Suppressor macrophage treated with lipopolysaccharide for 1 hour (primary cell): ENCODE results near the gene LILRB3.
"Not testable (repeated sequence)": the region's sequence is repeated elsewhere in the genome, so short reads cannot be mapped to it uniquely, and the experiment has no call there.

ENCODE experiments used
- DNase-seq, 3 donors: peaks; one replicate each; pipeline ENCODE4 v3.0.0-alpha.2; 2020 to 2022

Gene LILRB3

DNA sequence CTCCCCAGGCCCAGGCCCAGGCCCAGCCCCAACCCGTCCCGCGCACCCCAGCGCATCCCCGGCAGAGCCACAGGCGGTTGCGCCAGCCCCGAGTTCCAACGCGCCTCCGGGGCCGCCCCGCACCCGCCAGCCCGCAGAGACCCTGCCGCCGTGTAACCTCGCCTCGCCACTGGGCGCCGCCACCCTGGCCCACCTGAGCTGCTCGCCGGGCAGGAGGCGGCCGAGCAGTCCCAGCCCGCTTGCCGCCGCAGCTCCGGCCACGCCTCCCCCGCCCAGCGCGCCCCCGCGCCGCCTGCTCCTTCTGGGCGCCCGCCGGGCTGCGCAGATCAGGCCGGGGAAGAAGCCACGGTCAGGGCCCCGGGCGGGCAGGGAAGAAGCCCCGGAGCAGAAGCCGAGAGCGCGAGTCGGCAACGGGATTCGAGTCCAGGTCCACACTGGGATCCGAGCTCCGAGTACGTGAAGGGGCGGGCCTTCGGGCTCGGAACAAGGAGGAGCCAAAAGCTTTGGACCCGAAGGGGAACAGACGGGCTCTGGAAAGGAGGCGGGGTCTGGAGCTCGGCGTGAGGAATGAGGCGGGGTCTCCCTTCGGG is 33.6 kb downstream of the LILRB3 start, which contains the start of gene MBOAT7:
Gene MBOAT7 (minus strand): TSS at position 436 of the 590 bp plus-strand sequence. CDS start 1,072 bp downstream, outside the sequence.
- DNase-seq: no peak

GRCh38 chr19:54188215-54188871 is 34.5 kb downstream of the LILRB3 start:
- DNase-seq: peak in 2 of 3 donors; percentile 46 to 48

DNA sequence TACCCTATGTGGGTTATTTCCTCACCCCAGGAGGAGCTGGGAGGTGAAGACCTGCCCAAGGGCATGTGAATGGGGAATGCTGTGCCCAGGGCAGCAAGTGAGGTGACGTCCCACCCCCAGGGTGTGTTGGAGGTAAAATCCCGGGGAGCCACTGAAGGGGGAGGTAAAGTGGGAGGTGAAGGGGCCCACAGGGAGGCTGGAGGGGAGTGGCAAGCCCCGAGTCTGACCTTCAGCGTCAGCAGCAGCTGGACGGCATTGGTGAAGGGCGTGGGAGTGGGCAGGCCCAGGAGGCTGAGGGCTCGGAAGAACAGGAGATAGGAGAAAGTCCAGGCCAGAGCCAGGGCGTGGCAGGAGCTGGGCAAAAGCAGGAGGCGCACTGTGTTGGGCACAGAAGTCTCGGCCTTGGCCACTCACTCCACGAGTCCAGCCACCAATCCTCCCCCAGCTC is 35.8 kb downstream of the LILRB3 start:
- no peak for DNase-seq

- DNase-seq: no peak
Observed at GRCh38 chr19:54186351-54186750, 36.5 kb downstream of the LILRB3 start.

- DNase-seq: no peak
Observed at GRCh38 chr19:54183431-54183830, 39.4 kb downstream of the LILRB3 start.

DNA sequence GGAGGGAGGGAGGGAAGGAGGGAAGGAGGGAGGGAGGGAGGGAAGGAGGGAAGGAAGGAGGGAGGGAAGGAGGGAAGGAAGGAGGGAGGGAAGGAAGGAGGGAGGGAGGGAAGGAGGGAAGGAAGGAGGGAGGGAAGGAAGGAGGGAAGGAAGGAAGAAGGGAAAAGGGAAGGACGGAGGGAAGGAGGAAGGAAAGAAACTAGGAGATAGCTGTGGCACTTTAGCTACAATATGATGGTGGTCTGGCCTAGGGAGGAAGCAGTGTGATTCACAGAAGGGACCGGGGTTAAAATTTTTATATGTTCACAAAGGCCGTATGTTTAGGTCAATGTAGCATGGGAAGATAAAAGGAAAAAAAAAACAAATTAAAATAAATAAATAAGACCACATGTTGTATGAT is 40.9 kb downstream of the LILRB3 start:
- DNase-seq: not testable (repeated sequence)

- no peak for DNase-seq
Observed at GRCh38 chr19:54180691-54181091, 42.1 kb downstream of the LILRB3 start.

DNA sequence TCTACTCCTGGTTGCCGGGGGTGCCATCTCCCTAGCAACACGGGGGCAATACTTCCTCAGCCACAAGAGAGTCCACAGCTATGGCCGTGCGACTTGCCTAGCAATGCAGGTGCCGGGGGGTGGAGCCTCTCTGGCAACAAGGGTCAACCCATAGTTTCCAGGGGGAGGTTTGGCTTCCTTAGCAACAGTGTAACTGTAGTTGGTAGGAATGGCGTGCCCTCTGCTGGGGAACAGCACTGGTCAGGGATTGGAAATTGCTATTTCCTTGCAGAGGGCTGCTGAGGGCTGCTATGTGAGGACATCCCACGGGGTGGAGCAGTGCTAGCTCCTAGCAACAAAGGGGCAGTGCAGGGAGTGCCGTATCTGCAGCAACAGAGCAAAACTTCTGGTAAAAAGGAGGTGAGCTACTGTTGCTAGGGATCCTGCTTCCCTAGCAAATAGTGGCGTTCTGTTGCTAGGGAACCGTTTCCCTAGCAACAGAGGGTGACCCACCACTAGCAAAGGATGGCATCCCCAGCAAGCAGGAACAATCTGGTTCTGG is 42.8 kb downstream of the LILRB3 start:
- peak in 1 of 3 donors; percentile 31 for DNase-seq

DNA sequence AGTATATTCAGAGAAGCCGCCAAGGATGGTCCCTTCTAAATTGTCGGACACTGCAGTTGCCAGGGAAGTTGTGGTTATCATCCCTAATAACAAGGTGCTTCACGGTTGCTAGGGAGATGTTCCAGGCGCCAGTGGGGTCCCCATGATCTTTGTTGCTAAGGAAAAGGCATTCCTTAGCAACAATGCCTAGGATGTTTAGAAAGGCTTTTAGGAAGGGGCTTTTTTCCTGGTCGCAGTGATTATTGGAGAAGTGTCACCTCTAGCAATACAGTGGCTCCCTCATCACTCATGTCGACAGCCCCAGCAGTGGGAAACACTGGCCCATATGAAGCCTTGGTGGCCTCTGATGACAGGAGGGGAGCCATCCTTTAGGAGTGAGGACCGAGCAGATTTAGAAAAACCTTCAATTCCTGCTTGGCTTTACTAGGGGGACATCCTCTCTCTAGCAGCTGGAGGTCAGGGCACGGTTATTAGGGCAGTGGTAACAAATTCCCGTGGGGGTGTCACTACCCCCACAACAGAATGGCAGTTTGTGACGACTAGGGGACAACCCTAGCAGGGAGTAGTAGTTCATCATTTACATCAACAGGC is 43.5 kb downstream of the LILRB3 start:
- DNase-seq: no peak

DNA sequence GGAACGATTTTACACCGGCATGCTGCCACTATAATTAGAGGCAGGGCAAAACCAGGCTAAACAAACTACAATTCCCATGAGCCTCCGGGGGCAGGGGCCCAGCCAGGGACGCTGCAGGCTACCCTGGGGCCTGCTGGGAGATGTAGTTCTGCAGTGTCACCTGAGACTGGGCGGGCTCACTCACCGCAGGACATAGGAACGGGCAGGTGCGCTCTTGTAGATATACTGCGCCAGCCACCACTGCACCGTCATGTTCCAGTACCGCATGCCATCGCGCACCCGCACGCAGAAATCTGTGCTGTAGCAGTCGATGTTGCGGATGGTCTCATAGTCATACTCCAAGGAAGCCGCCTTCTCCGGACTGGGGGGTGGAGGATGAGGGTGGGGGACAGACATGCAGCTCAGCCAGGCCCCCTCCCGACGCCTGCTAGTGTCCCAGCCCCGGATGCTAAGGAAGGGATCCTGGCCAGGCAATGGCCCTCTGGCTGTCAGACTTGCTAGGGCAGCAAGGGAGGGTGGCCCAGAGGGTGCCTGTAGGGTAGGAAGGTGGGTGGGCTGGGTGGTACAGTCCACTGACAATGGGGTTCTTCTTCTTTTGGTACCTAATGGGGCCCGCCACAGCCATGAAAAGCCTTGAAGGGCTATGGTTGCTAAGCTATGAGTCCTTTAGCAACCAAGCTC is 44.1 kb downstream of the LILRB3 start:
- peak in 1 of 3 donors; percentile 56 for DNase-seq

DNA sequence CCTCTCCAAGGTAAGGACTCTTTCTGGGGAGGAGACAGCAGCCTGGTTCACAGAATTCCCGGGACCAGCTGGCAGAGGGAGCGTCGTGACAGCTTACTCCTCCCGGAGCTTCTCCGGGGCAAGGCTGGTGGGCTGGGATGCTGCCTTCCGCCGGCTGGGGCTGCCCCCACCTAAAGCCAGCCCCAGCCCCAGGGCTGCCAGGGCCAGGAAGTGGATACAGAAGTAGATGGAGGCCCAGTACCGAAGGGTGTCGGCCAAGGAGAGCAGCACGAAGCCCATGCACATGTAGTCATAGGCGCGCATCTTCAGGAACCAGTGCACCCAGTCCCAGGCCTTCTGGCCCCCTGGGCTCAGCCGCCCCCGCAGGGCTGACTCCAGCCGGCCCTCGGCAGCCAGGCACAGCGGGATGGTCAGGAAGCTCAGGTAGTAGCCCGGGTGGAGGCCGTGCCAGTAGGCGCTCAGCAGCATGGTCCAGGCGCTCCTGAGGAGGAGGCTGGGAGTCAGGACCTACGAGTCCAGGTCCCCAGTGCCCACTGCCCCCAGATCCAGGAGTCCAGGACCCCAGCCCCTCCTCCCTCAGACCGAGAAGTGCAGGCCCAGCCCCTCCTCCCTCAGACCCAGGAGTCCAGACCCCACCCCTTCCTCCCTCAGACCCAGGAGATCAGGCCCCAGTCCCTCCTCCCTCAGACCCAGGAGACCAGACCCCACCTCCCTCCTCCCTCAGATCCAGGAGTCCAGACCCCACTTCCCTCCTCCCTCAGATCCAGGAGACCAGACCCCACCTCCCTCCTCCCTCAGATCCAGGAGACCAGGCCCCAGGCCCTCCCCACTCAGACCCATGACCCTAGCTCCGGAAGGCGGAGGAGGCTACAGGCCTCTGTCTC is 48.6 kb downstream of the LILRB3 start:
- no peak for DNase-seq

- no peak for DNase-seq
Observed at GRCh38 chr19:54173359-54173699, 49.5 kb downstream of the LILRB3 start.

- DNase-seq: no peak
Observed at GRCh38 chr19:54172471-54173358, 50.1 kb downstream of the LILRB3 start, which contains the start of gene TMC4. TMC4 (minus strand) TSS chr19:54173160; CDS start chr19:54173117, 43 bp downstream.

DNA sequence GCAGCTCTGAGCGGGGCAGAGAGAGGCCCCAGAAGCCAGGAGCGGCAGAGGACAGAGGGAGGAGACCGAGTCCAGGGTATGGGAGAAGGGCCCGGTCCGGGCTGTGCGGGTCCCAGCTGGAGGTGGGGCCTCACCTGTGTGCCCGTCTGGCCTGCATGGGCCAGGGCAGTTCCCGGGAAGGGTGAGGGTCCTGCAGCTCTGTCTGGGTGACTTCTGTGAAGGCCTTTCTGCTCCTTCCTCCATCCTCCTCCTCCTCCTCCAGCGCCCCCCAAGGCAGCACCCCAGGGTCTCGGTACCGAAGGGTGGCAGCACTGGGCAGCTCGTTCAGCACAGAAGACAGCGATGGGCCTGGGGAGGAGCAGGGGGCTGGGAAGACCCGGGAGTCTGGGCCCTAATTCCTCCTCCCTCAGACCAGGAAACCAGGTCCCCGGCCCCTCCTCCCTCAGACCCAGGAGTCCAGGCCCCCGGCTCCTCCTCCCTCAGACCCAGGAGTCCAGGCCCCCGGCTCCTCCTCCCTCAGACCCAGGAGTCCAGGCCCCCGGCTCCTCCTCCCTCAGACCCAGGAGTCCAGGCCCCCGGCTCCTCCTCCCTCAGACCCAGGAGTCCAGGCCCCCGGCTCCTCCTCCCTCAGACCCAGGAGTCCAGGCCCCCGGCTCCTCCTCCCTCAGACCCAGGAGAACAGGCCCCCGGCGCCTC is 50.9 kb downstream of the LILRB3 start:
- not testable (repeated sequence) for DNase-seq

DNA sequence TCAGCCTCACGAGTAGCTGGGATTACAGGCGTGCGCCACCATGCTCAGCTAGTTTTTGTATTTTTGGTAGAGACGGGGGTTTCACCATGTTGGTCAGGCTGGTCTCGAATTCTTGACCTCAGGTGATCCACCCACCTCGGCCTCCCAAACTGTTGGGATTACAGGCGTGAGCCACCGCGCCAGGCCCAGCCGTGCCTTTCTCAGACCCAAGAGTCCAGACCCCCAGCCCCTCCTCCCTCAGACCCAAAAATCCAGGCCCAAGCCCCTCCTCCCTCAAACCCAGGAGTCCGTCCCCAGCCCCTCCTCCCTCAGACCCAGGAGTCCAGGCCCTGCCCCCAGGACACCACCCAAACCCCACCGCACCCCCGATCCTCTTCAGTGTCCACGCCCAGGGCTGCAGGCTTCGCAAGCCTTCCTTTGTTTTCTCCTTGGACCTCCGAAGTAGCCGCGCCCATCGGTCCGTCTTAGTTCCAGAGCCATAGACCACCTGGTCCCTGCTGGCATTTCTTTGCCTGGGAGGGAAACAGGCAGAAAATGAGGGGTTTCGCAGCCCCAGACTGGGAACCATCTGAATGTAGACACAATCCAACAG is 53.6 kb downstream of the LILRB3 start:
- no peak for DNase-seq

DNA sequence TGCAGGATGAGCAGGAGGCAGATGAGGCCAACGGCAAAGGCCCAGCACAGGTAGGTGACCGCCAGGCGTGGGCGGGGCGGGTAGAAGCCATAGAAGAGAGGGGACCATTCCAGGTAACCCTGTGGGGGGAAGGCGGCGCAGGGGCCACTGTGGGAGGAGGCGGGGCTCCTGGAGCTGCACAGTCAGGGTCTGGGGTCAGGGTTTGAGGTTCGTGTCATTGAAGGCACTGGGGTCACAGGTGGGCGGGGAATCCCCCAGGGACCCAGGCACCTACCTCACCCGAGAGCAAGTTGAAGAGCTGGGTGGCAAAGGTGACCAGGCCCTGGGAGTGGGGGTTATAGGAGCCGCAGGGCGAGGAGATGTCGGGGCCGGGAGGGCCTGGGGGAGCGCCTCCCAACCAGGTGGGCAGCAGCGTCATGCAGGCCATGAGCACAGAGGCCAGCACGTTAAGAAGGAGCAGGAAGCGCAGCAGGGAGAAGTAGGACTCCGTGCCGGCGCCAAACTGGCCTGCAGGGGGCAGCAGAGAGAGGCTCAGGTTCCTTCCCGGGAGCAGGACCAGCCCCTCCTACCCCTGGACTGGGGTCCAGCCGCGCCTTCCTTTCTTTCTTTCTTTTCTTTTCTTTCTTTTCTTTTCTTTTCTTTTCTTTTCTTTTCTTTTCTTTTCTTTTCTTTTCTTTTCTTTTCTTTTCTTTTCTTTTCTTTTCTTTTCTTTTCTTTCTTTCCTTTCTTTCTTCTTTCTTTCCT is 54.5 kb downstream of the LILRB3 start:
- peak; percentile 94 to 97 (median 96) for DNase-seq
